IPS-15b (cell line): Measurements from ENCODE around the gene ACOX3.

Experiments used
- H3K27me3 ChIP-seq: one replicate; pipeline ENCODE4 v1.6.1; 2013; ENCODE audit warnings: low read length; ENCODE audit not compliant: control insufficient read depth, insufficient read depth
- H3K36me3 ChIP-seq: one replicate; pipeline ENCODE4 v1.6.1; 2013; ENCODE audit warnings: low read length; ENCODE audit not compliant: control insufficient read depth, insufficient read depth
- H3K4me1 ChIP-seq: one replicate; pipeline ENCODE4 v1.6.1; 2013; ENCODE audit warnings: mild to moderate bottlenecking, low read length; ENCODE audit not compliant: control insufficient read depth, insufficient read depth
- H3K4me3 ChIP-seq: one replicate; pipeline ENCODE4 v1.5.1; 2013; ENCODE audit warnings: low read depth, low read length
- H3K9ac ChIP-seq: one replicate; pipeline ENCODE4 v1.6.1; 2013; ENCODE audit warnings: low read depth, mild to moderate bottlenecking, low read length
- H3K9me3 ChIP-seq: one replicate; pipeline ENCODE4 v1.6.1; 2013; ENCODE audit warnings: mild to moderate bottlenecking, low read length; ENCODE audit not compliant: control insufficient read depth, insufficient read depth

Gene ACOX3

GRCh38 chr4:8381814-8382581 lies 58.5 kb downstream of the ACOX3 start:
- Histone ChIP-seq H3K9ac (no peak overlapping the region), H3K36me3 (no peaks in the 10 kb centered on the region), H3K9me3 (no peaks in the 10 kb centered on the region), H3K4me1 (no peaks in the 10 kb centered on the region), H3K4me3 (no peak overlapping the region), H3K27me3 (no peaks in the 10 kb centered on the region)

GRCh38 chr4:8380511-8381415 lies 59.8 kb downstream of the ACOX3 start:
- Histone ChIP-seq H3K4me1 (no peaks in the 10 kb centered on the region), H3K9ac (no peak overlapping the region), H3K9me3 (no peaks in the 10 kb centered on the region), H3K36me3 (no peaks in the 10 kb centered on the region), H3K27me3 (no peaks in the 10 kb centered on the region), H3K4me3 (no peak overlapping the region)

GRCh38 chr4:8379771-8380170 lies 60.8 kb downstream of the ACOX3 start:
- Histone ChIP-seq H3K27me3 (no peaks in the 10 kb centered on the region), H3K36me3 (no peaks in the 10 kb centered on the region), H3K4me1 (no peaks in the 10 kb centered on the region), H3K9me3 (no peaks in the 10 kb centered on the region), H3K9ac (no peak overlapping the region), H3K4me3 (no peak overlapping the region)

GRCh38 chr4:8379281-8379680 lies 61.2 kb downstream of the ACOX3 start:
- Histone ChIP-seq H3K4me3 (no peak overlapping the region), H3K9ac (no peak overlapping the region), H3K9me3 (no peaks in the 10 kb centered on the region), H3K27me3 (no peaks in the 10 kb centered on the region), H3K36me3 (no peaks in the 10 kb centered on the region), H3K4me1 (no peaks in the 10 kb centered on the region)

- H3K36me3 ChIP-seq, result no peaks in the 10 kb centered on the region
- no peaks in the 10 kb centered on the region for H3K9me3 ChIP-seq
- no peaks in the 10 kb centered on the region for H3K27me3 ChIP-seq
- H3K4me1 ChIP-seq, result no peaks in the 10 kb centered on the region
- H3K4me3 ChIP-seq, result no peak overlapping the region
- no peak overlapping the region for H3K9ac ChIP-seq
Measured at GRCh38 chr4:8378776-8379175, 61.7 kb downstream of the ACOX3 start.

- H3K27me3 ChIP-seq, result no peaks in the 10 kb centered on the region
- no peaks in the 10 kb centered on the region for H3K36me3 ChIP-seq
- H3K4me1 ChIP-seq, result no peaks in the 10 kb centered on the region
Measured at GRCh38 chr4:8378101-8378724, 62.3 kb downstream of the ACOX3 start.

GRCh38 chr4:8377103-8378075 lies 63.1 kb downstream of the ACOX3 start:
- Histone ChIP-seq H3K4me3 (no peak overlapping the region), H3K4me1 (no peaks in the 10 kb centered on the region), H3K9me3 (no peaks in the 10 kb centered on the region), H3K27me3 (no peaks in the 10 kb centered on the region), H3K9ac (no peak overlapping the region), H3K36me3 (no peaks in the 10 kb centered on the region)

More at GRCh38 chr4:8378101-8378724, 62.3 kb downstream of the ACOX3 start:
- Histone ChIP-seq H3K9ac (no peak overlapping the region), H3K9me3 (no peaks in the 10 kb centered on the region), H3K4me3 (no peak overlapping the region)

GRCh38 chr4:8376361-8377102 lies 64.0 kb downstream of the ACOX3 start:
- no peak overlapping the region for H3K9ac ChIP-seq
- H3K36me3 ChIP-seq, result no peaks in the 10 kb centered on the region
- H3K4me1 ChIP-seq, result no peaks in the 10 kb centered on the region

GRCh38 chr4:8374851-8375649 lies 65.5 kb downstream of the ACOX3 start:
- Histone ChIP-seq H3K27me3 (no peaks in the 10 kb centered on the region), H3K36me3 (no peaks in the 10 kb centered on the region), H3K9ac (no peak overlapping the region), H3K9me3 (no peaks in the 10 kb centered on the region), H3K4me3 (no peak overlapping the region), H3K4me1 (no peaks in the 10 kb centered on the region)

More at GRCh38 chr4:8376361-8377102, 64.0 kb downstream of the ACOX3 start:
- Histone ChIP-seq H3K9me3 (no peaks in the 10 kb centered on the region), H3K27me3 (no peaks in the 10 kb centered on the region), H3K4me3 (no peak overlapping the region)

- no peaks in the 10 kb centered on the region for H3K27me3 ChIP-seq
Measured at GRCh38 chr4:8373973-8374545, 66.5 kb downstream of the ACOX3 start.

More at GRCh38 chr4:8373973-8374545, 66.5 kb downstream of the ACOX3 start:
- Histone ChIP-seq H3K9ac (no peak overlapping the region), H3K36me3 (no peaks in the 10 kb centered on the region), H3K9me3 (no peaks in the 10 kb centered on the region), H3K4me3 (no peak overlapping the region), H3K4me1 (no peaks in the 10 kb centered on the region)
